ENCODE results near the gene NHLRC1. TPM values are rescaled to one million over a fixed set of nuclear protein-coding genes. Genes with fewer than 3 reads are reported as not detected.

The NHLRC1 gene
- total and polyA plus RNA-seq, 2 of the 13 experiments (the other 11 are each of a cell fraction or from before 2014, with no cell fraction given): 0.04 to 0.11 TPM

GRCh38 chr6:18155864-18156421 lies 33.5 kb upstream of the NHLRC1 start (continued):
- TF ChIP-seq ARID4A (CRISPR knock-in tag; IDR thresholded peaks at IDR 0.05; ENCODE audit: borderline replicate concordance): no peak; the same call in 1 of the 2 replicates
- no peak for TF ChIP-seq TERF1 (CRISPR knock-in tag; IDR thresholded peaks at IDR 0.05)
- no peak for TF ChIP-seq CC2D1A (CRISPR knock-in tag; IDR thresholded peaks at IDR 0.05)
- no peak for TF ChIP-seq TEAD3 (CRISPR knock-in tag; optimal IDR thresholded peaks at IDR 0.05; ENCODE audit: borderline replicate concordance)
- TF ChIP-seq RBFOX2 (IDR thresholded peaks at IDR 0.05; ENCODE audit: low read depth, low read length): no peak
- no peak for TF ChIP-seq ZNF678 (CRISPR knock-in tag; IDR thresholded peaks at IDR 0.05)
- TF ChIP-seq RAD51 (IDR thresholded peaks at IDR 0.05; ENCODE audit: borderline replicate concordance): no peak
- no peak for TF ChIP-seq ZSCAN21 (CRISPR knock-in tag; IDR thresholded peaks at IDR 0.05; ENCODE audit: borderline replicate concordance)
- no peak for TF ChIP-seq MZF1 (CRISPR knock-in tag; IDR thresholded peaks at IDR 0.05; ENCODE audit: borderline replicate concordance)
- no peak for TF ChIP-seq REL (CRISPR knock-in tag; conservative IDR thresholded peaks at IDR 0.05)
- no peak for TF ChIP-seq TBX3 (IDR thresholded peaks at IDR 0.05; ENCODE audit: borderline replicate concordance)
- TF ChIP-seq MAFK (conservative IDR thresholded peaks at IDR 0.05 in 1 of 2, IDR thresholded peaks at IDR 0.05 in 1 of 2; ENCODE audit: low read length in 2 of 2): no peak
- no peak for TF ChIP-seq ZNF580 (CRISPR knock-in tag; IDR thresholded peaks at IDR 0.05; ENCODE audit: borderline replicate concordance, low read depth)
- peak; percentile 44; the same call in 1 of the 2 replicates for TF ChIP-seq ZSCAN9 (CRISPR knock-in tag; IDR thresholded peaks at IDR 0.05; ENCODE audit: borderline replicate concordance)
- no peak for TF ChIP-seq ZNF646 (CRISPR knock-in tag; IDR thresholded peaks at IDR 0.05)
- no peak for TF ChIP-seq TP53 (CRISPR knock-in tag; conservative IDR thresholded peaks at IDR 0.05)
